NCI-H1092 treated with DMSO at 0.1 percent for 48 hours (cell line): ENCODE data around the gene ANKLE2.

Experiments
- DNase-seq: peaks from one replicate; lab custom pipeline; 2025; lab: John Stamatoyannopoulos, UW

Gene ANKLE2

GRCh38 chr12:132687211-132688164, 74.1 kb downstream of the ANKLE2 start, which contains the start of the genes POLE and PXMP2:
POLE (minus strand) TSS chr12:132687342; CDS start chr12:132687315, 27 bp downstream.
PXMP2 (plus strand) TSS chr12:132687587; CDS start chr12:132687671, 84 bp downstream.
- peak; percentile 94 for DNase-seq

GRCh38 chr12:132686825-132687210, 74.8 kb downstream of the ANKLE2 start:
- DNase-seq: no peak

- no peak for DNase-seq
Measured at GRCh38 chr12:132685400-132685799, 76.2 kb downstream of the ANKLE2 start.

- DNase-seq: no peak
Measured at GRCh38 chr12:132677492-132677891, 84.1 kb downstream of the ANKLE2 start.

GRCh38 chr12:132675757-132676432, 85.7 kb downstream of the ANKLE2 start:
- no peak for DNase-seq
